ENCODE data around the gene ZDHHC4. TPM values are rescaled to one million over a fixed set of nuclear protein-coding genes. Genes with fewer than 3 reads are reported as not detected.
A peak's percentile ranks its signal among the peaks of the same experiment; 100 is the strongest.

ZDHHC4 gene
- total and polyA plus RNA-seq, 2 donors (not counting 3 experiments of a cell fraction or from before 2014, with no cell fraction given) = 29.9 to 122 TPM

DNA sequence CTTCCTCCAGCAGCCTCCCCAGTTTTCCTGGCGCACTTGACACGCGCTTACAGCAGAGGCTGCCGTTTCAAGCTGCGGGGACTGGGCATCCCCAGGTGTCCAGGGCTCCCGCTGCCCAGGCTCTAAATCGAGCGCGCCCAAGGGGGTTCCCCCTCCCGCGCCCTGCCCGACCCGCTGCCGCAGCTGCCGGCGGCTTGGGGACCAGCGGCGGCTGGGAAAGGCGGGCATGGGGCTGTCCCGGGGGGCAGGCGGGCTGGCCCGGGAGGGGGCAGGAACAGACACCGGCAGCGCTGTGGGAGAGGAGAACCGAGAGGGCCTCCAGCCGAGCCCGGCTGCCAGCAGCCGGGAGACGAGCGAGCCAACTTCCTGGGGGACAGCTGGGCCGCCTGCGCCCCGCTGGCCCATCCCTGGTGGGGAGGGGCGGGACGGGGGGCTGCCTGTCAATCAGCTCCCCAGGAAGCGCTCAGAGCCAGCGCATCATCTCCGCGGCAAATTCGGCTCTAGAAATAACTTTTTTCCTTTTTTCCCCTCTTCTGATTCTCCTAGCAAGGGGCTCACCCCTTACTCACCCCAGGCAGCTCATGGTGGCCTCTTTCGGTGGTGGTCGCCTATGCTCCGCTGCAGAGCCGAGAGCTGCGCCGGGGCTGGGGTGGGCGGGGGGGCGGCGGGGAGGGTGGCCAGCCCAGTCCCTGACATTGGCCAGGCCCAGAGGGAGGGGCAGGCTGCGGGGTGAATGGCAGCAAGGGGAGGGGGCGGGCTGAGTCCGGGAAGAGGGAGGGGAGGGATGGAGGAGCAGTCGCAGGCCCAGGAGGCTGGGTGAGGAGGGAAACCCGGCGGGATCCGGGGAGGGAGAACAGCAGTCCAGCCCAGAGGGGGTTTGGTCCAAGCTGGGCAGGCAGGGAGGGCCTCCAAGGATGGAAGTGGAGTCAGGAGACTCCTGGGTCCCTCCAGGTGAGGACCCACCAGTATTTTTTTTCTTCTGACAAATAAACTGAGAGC is 40.7 kb upstream of the ZDHHC4 start:
- DNase-seq (ENCODE audit: low read depth, low spot score) (no peak), FAIRE-seq (no peak)
- BruUV-seq (replicated peaks) = no TSS peak
- H3K27me3 ChIP-seq (ENCODE audit: control insufficient read depth in 2 of 2, insufficient read depth in 2 of 2, low read length in 2 of 2) = peaks cover 2 to 9% of the 10 kb centered on the region in 2 experiments
- TF ChIP-seq EZH2 (IDR thresholded peaks at IDR 0.05; ENCODE audit: borderline replicate concordance, low read depth, low read length, severe bottlenecking) (no peak), POLR2AphosphoS5 (IDR thresholded peaks at IDR 0.05; ENCODE audit: insufficient read depth, low read depth, low read length) (no peak), CTCF (IDR thresholded peaks at IDR 0.05; ENCODE audit: extremely low read depth in 1 of 2, insufficient read depth in 1 of 2, low read depth in 1 of 2, low read length in 2 of 2) (no peak), FOS (IDR thresholded peaks at IDR 0.05; ENCODE audit: borderline replicate concordance, insufficient read depth, low read length) (no peak), GATA2 (IDR thresholded peaks at IDR 0.05; ENCODE audit: insufficient read depth, insufficient read length, low read depth, low read length) (no peak), MYC (IDR thresholded peaks at IDR 0.05; ENCODE audit: low read depth, low read length) (no peak), POLR2A (IDR thresholded peaks at IDR 0.05; ENCODE audit: low read depth, low read length) (no peak), JUN (IDR thresholded peaks at IDR 0.05; ENCODE audit: borderline replicate concordance, insufficient read depth, insufficient read length, low read depth) (no peak)
- TF ChIP-seq, protein P1, sequence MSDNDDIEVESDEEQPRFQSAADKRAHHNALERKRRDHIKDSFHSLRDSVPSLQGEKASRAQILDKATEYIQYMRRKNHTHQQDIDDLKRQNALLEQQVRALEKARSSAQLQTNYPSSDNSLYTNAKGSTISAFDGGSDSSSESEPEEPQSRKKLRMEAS (IDR thresholded peaks at IDR 0.05; ENCODE audit: insufficient read depth, insufficient read length) = no peak
- no peaks in the 10 kb centered on the region for H4K20me1 ChIP-seq (replicated peaks; ENCODE audit: control insufficient read depth, extremely low read depth, insufficient read depth, low read length)
- no peak overlapping the region for H3K9ac ChIP-seq (replicated peaks; ENCODE audit: extremely low read depth, insufficient read depth, low read length)
- H3K79me2 ChIP-seq (ENCODE audit: control insufficient read depth, insufficient read depth, low read length) = no peaks in the 10 kb centered on the region
- peak overlapping the region; percentile 56 for H2AFZ ChIP-seq (ENCODE audit: low read depth, low read length)
- ChIA-PET CTCF (interaction anchor here (0.6 to 1.6 kb wide), 3 partner anchors 9 to 38 kb away, joined by 3 to 4 read pairs (median 3); no protein-coding TSS in a partner anchor), POLR2A (no interaction called here)
- no peak overlapping the region for H3K27ac ChIP-seq (ENCODE audit: insufficient read depth, low read depth, low read length)
- no peak overlapping the region for H3K4me2 ChIP-seq (ENCODE audit: insufficient read depth, low read length)
- intact Hi-C loops (cut with micrococcal nuclease) (no loop called here), dilution Hi-C loops (cut with MboI; ENCODE audit: extremely low pct_ligation_motif_present, low sequenced_read_pairs) (no loop called here)
- H3K4me3 ChIP-seq (replicated peaks in 1 of 3; ENCODE audit: insufficient read depth in 1 of 3, low read depth in 1 of 3, low read length in 3 of 3) = peak overlapping the region in 1 of 3 experiments; percentile 26
- no peaks in the 10 kb centered on the region for H3K36me3 ChIP-seq (ENCODE audit: control insufficient read depth in 2 of 2, extremely low read depth in 1 of 2, insufficient read depth in 2 of 2, low read length in 2 of 2)
- no peaks in the 10 kb centered on the region for H3K9me1 ChIP-seq (replicated peaks; ENCODE audit: control insufficient read depth, extremely low read depth, insufficient read depth, low read length)
- H3K4me1 ChIP-seq (ENCODE audit: control insufficient read depth, extremely low read depth, insufficient read depth, low read length) = no peaks in the 10 kb centered on the region
- H3K9me3 ChIP-seq (replicated peaks; ENCODE audit: control insufficient read depth, insufficient read depth, low read length) = no peaks in the 10 kb centered on the region

All from endothelial cell of umbilical vein (primary cell).